Measurements from ENCODE around the gene CALR. TPM values are rescaled to one million over a fixed set of nuclear protein-coding genes. Genes with fewer than 3 reads are reported as not detected.

The CALR gene
- total and polyA plus RNA-seq, 9 of the 15 experiments (the other 6 are each of a cell fraction or from before 2014, with no cell fraction given) = 126 to 811 (median 642) TPM

- no peak for TF ChIP-seq HMGXB4 (CRISPR knock-in tag; IDR thresholded peaks at IDR 0.05)
These were observed 8.5 kb downstream of the CALR start (continued) for GRCh38 chr19:12946731-12947496.

GRCh38 chr19:12947702-12948611 lies 9.5 kb downstream of the CALR start:
- DNase-seq (ENCODE audit: extremely low read depth in 1 of 4, low spot score in 3 of 4) = peak in 2 of 4 experiments; percentile 16 to 24
- peak overlapping the region; percentile 0; the same call in 1 of the 2 replicates for H3K4me3 ChIP-seq
- TF ChIP-seq MAX (CRISPR knock-in tag; IDR thresholded peaks at IDR 0.05) = 0 out of 2 replicates have a peak, but pooled peaks have one; percentile 12
- TF ChIP-seq POLR2G (IDR thresholded peaks at IDR 0.05; ENCODE audit: low read depth, low read length) = peak; percentile 52
- peak; percentile 69; the same call in 1 of the 2 replicates for TF ChIP-seq RFX1 (IDR thresholded peaks at IDR 0.05)
- TF ChIP-seq CUX1 (CRISPR knock-in tag; IDR thresholded peaks at IDR 0.05) = no peak
- TF ChIP-seq JUN (IDR thresholded peaks at IDR 0.05; ENCODE audit: borderline replicate concordance, low read depth, low read length) = no peak
- no peak for TF ChIP-seq JUN (CRISPR knock-in tag; IDR thresholded peaks at IDR 0.05; ENCODE audit: borderline replicate concordance)
- ChIA-PET CTCF (ENCODE audit: low intra/inter-chr PET ratio) (interaction anchor here (0.8 kb wide), 1 partner anchor 62 kb away, joined by 3 read pairs; no protein-coding TSS in a partner anchor), POLR2A (interaction anchor here (1.0 to 2.3 kb wide), 4 partner anchors 8 to 146 kb away, joined by 4 to 14 read pairs (median 4); partner anchors contain the start of genes CALR and GADD45GIP1)
- BruUV-seq (replicated peaks) = no TSS peak
- H3K36me3 ChIP-seq (ENCODE audit: control insufficient read depth, insufficient read depth, low read length) = peaks cover 77% of the 10 kb centered on the region
- peak overlapping the region; percentile 65 to 91 for H3K9ac ChIP-seq (ENCODE audit: insufficient read depth in 1 of 2, low read depth in 2 of 2, low read length in 2 of 2)
- intact Hi-C loops (cut with micrococcal nuclease) = no loop called here
- no peak for ATAC-seq
- peaks cover 11 to 29% of the 10 kb centered on the region in 2 experiments; a peak in 4 of 5 replicates for H3K4me1 ChIP-seq (replicated peaks in 1 of 2; ENCODE audit: control insufficient read depth in 2 of 2, insufficient read depth in 2 of 2, low read length in 2 of 2)
- H3K79me2 ChIP-seq (ENCODE audit: control insufficient read depth, insufficient read depth, low read length) = peaks cover 48% of the 10 kb centered on the region
- H4K20me1 ChIP-seq (replicated peaks; ENCODE audit: control insufficient read depth, insufficient read depth, low read length) = peaks cover 7% of the 10 kb centered on the region
- peak overlapping the region; percentile 88; the same call in 2 of the 3 replicates for H3K27ac ChIP-seq (ENCODE audit: extremely low read depth, low read depth, low read length)
- FAIRE-seq = peak; percentile 68
- H3K9me3 ChIP-seq (replicated peaks; ENCODE audit: control insufficient read depth, insufficient read depth, low read depth, low read length) = no peaks in the 10 kb centered on the region
- no peak overlapping the region for H2AFZ ChIP-seq (ENCODE audit: low read depth, low read length)
- in situ Hi-C loops (cut with MboI) = no loop called here
- H3K27me3 ChIP-seq (ENCODE audit: control insufficient read depth in 2 of 2, insufficient read depth in 2 of 2, low read length in 2 of 2) = no peaks in the 10 kb centered on the region
- peaks cover 10% of the 10 kb centered on the region for H3K9me1 ChIP-seq (ENCODE audit: control insufficient read depth, insufficient read depth, low read length)
- H3K4me2 ChIP-seq (ENCODE audit: insufficient read depth, low read length) = no peak overlapping the region
- WGBS (ENCODE audit: insufficient coverage, low coverage, missing lambda C conversion rate) = 89% methylated on average over 26 of the region's 28 CpGs
